Panc1 (cell line): ENCODE data around the gene EOGT.

ENCODE experiments used
- CTCF ChIP-seq: fragments of 450-650 bp; IDR thresholded peaks from 2 replicates; pipeline ENCODE4 v1.5.1; 2017; ENCODE audit warnings: mild to moderate bottlenecking
- POLR2AphosphoS5 ChIP-seq: IDR thresholded peaks from 2 replicates; pipeline ENCODE4 v1.6.1; 2012; ENCODE audit warnings: mild to moderate bottlenecking, low read depth, low read length, moderate library complexity
- SIN3A ChIP-seq: IDR thresholded peaks from 2 replicates; pipeline ENCODE4 v1.6.1; 2012; ENCODE audit warnings: low read depth, mild to moderate bottlenecking, low read length, moderate library complexity, borderline replicate concordance; ENCODE audit not compliant: insufficient read depth
- TCF7L2 ChIP-seq: IDR thresholded peaks from 2 replicates; pipeline ENCODE4 v1.6.1; 2011; ENCODE audit warnings: mild to moderate bottlenecking, low read depth, low read length, inconsistent platforms

- TF ChIP-seq TCF7L2 = no peak
- TF ChIP-seq CTCF = no peak
- no peak for TF ChIP-seq SIN3A
- no peak for TF ChIP-seq POLR2AphosphoS5
These were observed 658 bp downstream of the EOGT start for GRCh38 chr3:69012800-69013252.
